HL-60/S4 (cell line): ENCODE measurements around the gene LRRC32.

Experiments
- in situ Hi-C: fragments of 300-500 bp; cut with MboI; formaldehyde crosslinking; loops from 2 replicates; pipeline ENCODE4 v1.14.3; 2022; ENCODE audit warnings: low sequenced_read_pairs

LRRC32 gene

DNA sequence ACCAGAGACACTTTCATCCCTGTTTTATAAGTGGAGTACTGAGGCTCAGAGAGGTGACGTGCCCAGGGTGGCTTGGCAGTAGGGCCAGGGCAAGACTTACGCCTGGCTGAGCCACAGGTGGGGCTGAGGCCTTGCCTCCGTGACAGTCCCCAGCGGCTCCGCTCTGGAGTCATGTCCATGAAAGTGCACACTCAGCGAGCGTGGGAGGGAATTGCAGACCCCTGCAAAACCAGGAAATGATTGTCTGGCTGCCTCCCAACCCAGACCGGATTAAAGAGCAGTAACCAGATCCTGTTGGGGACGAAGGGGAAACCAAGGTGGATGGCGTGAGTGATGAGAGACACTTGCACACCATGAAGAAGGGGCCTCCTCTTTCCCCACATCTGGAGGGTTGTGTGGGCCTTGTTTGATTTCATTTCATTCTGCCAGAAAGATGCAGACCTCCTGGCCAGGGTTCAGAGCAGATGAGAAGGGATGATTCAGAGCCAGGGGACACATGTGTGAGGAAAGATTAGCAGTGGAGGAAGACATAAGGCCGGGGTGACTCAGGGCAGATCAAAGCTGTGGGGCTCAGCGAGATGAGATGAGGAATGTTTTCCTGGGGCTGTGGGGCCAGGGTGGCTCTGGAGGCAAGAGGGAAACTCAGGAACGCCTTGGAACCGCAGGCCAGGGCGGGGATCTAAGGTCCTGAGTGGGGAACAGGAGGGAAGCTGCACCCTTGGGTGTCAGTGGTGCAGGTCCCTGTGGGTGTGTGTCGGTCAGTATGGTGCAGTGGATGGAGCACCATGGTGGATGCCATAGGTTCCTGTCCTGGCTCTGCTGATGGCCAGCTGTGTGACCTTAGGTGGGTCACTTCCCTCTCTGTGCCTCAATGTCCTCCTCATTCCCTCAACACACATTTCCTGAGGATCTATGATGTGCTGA, 29.9 kb upstream of the LRRC32 start:
- in situ Hi-C loops = no loop called here

DNA sequence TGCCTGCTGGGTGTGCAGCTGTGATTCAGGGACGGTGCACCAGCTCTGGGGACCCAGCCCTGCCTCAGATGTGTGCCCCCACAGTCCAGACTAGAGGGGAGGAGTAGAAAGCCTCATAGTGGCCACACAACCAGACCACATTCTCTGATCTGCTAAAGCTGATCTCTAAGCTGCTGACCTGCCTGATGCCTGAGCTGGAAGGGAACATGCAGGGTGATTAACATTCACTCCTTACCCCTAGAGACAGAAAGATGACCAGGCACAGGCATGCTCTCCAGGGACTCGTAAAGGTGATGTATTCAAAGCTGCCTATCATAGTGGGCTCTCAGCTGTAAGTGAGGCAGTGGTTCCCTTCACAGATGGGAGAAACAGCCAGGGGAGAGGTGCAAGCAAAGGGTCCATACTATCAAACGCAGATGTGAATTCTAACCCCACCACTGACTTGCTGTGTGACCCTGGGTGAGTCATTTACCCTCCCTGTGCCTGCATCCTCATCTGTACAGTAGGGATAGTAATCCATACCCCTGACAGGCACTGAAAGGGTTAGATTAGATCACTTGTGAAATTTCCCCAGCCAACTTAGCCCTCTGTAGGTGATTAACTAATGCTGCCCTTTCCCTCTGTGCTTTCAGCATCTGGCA, 29.0 kb upstream of the LRRC32 start:
- in situ Hi-C loops = no loop called here

GRCh38 chr11:76698321-76699043, 27.9 kb upstream of the LRRC32 start:
- in situ Hi-C loops = no loop called here

DNA sequence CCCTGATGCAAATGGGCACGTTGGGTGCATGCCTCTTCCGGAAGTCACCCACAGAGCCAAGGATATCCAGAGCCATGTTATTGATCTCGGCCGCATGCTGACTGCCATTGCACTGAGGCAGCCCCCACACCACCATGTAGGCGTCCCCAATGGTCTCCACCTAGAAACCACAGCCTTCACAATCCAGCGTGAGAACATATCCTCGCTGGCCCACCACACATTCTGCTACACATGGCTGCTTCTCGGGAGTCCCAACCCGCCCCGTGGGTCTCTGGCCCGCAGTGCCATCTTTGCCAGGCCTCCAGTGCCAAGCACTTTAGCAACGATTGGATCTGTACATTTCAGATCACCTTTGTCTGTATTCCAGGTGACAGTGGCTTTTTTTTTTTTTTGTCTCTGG, 26.2 kb upstream of the LRRC32 start:
- in situ Hi-C loops = no loop called here

DNA sequence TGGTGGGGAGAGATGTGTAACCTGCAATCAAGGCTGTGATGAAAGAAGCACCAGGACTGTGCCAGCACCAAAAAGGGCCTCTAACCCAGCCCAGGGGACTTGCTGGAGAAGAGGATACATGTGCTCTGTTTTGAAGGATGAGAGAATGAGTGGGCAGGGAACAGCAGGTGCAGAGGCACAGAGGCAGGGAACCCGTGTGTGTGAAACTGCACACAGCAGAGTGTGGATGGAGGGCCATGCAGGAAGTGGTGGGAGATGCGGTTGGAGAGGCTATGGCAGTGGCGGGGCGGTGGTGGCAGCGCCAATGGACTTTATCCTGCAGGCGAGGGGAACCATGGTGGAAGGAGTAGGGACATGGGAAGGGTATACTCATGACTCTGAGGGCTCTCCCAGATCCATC, 25.2 kb upstream of the LRRC32 start:
- in situ Hi-C loops = no loop called here

GRCh38 chr11:76695133-76695532, 24.6 kb upstream of the LRRC32 start:
- in situ Hi-C loops = no loop called here

- in situ Hi-C loops = no loop called here
These were observed 24.1 kb upstream of the LRRC32 start for GRCh38 chr11:76694664-76695063.

DNA sequence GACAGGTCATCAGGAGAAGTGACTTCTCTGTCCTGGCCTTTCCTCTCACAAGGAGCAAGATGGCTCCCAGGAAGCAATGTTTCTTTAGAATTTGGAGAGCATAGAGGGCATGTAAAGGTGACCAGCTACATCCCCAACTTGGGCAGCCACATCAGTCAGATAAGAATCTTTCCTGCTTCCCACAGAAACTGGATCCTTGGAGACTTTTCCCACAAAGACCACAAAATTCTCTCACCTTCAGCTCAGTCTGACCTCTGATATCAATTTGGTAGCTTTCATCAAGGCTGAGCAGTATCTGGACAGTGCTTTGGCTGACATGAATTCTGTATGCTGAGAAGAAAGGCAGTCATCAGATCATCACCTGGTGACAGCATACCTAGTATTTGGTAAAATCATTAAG, 23.3 kb upstream of the LRRC32 start:
- in situ Hi-C loops = no loop called here

- in situ Hi-C loops = no loop called here
These were observed 22.4 kb upstream of the LRRC32 start for GRCh38 chr11:76692956-76693355.

DNA sequence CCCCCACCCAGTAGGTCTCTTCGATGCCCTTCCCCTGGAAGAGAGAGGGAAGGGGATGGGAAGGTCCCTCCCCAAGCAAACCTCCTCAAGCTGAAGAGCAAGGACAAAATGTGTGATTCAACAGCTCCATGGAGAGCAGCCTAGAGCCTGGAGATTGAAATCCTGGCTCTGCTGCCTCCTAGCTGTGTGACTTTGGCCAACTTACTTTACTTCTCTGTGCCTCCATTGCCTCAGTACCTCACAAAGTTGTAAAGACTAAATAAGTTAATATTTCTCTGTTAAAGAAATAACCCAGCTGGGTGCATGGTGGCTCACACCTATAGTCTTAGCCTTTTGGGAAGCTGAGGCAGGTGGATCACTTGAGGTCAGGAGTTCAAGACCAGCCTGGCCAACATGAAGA, 21.1 kb upstream of the LRRC32 start:
- in situ Hi-C loops = no loop called here

DNA sequence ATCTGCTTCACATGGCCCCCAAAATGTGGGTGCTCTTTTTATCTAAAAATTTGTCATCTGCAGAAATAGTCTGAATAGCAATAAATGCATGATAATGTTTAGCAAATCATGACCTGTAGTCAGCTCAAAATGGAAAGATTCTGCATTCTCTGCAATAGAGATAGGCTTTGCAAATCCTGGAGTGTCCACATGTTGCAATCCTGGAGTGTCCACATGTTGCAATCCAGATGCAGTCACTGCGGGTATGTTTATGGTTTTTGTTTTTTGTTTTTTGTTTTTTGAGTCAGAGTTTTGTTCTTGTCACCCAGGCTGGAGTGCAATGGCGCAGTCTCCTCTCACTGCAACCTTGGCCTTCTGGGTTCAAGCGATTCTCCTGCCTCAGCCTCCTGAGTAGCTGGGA, 20.2 kb upstream of the LRRC32 start:
- in situ Hi-C loops = no loop called here

DNA sequence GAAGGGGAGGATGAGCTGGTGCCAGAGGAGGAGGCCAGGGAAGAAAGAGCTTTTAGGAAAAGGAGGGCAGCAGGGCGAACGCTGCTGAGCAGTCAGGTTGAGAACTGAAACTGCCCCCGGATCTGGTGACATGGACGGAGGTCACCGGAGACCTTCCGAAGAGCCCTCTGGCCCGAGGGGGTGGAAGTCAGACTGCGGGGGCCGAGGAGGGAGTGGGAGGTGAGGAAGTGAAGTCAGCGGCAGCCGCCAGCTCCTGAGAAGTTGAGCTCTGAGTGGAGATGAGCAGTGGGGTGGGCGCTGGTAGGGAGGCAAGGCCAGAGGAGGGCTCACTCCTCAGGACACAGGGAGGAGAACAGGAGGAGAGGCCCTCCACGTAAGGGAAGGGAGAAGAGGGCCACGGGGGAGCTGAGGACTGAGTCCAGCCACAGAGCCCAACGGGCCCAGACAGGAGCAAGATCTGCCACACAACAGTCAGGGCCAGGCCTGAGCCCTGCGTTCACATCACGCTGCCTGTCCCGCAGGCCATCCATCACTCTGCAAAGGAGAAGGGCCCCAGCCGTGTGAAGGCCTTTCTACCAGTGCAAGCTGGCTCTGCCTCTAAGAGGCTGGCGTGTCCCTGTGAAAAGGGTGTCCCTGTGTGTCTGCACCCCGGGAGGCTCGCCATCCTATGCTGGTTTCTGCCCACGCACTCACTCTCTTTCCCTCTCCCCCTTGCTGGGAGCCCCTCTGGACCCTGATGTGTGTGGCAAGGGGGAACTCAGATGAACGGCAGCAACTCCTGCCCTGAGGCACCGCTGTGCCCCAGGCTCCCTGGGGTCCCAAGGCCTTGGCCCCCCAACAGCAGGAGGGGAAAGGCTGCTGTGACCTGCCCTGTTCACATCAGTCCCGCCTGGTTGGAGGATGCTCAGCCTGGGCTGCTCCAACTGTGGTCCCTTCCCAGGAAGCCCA, 19.0 kb upstream of the LRRC32 start:
- in situ Hi-C loops = no loop called here

GRCh38 chr11:76688146-76688545, 17.6 kb upstream of the LRRC32 start:
- in situ Hi-C loops = no loop called here

DNA sequence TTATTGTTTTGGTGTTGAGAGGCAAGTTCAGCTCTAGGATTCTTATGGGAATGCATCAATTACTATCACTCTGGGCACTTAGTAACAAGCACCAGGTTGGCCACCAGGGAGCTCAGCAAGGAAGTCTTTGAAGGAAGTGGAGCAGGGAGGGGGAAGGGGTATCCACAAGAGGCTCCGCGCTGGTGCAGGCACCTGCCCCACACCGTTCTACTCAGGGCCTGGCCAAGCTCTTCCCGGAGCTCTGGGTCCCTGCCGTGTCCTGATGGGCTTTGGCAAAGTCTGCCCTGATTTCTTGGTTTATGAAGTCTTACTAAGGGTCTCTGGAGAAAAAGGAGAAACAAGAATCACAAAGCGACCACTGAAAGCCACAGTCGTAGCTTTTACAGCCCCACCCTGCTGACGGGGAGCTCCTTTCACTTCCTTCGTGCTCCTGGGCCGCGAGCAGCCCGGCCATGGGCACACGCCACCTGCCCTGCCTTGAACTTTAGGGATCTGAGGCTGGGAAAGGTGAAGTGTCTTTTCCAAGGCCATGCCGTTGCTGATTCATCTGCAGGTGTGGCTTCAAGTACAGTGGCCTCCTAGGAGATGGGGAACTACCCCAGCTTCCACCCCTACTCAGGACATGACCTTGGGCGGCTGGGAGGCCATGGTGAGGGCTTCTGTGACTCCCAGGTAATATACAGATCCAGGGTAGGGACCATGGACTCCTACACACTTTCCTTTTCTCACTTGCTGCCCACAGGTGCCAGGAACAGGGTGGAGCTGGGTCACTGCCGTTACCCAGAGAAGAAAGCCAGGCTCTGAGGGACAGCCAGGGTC, 15.9 kb upstream of the LRRC32 start:
- in situ Hi-C loops = no loop called here

DNA sequence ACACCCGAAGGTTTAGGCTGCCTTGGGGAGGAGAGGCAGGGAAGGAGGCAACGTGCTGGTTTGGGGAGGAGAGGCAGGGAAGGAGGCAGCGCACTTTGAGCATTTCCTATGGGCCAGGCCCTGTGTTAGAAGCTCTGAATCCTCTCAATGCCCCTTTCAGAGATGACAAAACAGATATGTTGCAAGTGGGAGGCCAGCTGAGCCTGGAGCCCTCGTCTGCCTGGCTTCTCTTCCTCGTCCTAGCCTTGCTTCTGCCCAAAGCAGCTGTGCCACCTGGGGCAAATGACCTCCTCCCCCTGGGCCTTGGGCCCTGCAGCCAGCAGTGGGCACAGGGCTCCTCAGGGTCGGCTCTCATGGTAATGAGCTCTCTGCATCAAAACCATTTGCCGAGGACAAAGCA, 15.3 kb upstream of the LRRC32 start:
- in situ Hi-C loops = no loop called here

- in situ Hi-C loops = no loop called here
These were observed 14.7 kb upstream of the LRRC32 start for GRCh38 chr11:76685237-76685636.

DNA sequence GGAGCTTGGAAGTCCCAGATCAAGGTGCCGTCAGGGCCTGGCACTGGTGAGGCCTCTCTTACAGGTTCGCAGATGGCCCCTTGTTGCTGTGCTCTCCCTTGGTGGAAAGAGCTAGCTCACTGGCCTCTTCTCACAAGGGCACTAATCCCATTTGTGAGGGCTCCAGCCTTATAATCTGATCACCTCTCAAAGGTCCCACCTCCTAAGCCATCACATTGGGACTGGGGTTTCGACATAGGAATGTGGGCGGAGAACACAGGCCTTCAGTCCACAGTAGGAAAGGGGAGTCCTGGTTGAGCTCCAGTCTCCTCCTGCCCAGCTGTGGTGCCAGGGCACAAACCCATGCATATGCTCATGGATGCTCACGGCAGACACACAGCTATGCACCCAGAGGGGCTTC, 14.0 kb upstream of the LRRC32 start:
- in situ Hi-C loops = no loop called here

- in situ Hi-C loops = no loop called here
These were observed 12.9 kb upstream of the LRRC32 start for GRCh38 chr11:76683161-76684095.

GRCh38 chr11:76682684-76683083, 12.1 kb upstream of the LRRC32 start:
- in situ Hi-C loops = no loop called here
